OCI-LY7 (cell line): ENCODE measurements around the gene OR10K1. TPM values are rescaled to one million over a fixed set of nuclear protein-coding genes. Genes with fewer than 3 reads are reported as not detected.

ENCODE experiments used
- BruUV-seq: library from RNA; stranded (reverse); fragments of 400-500 nt; replicated peaks from 2 replicates; lab custom pipeline; 2021; lab: Mats Ljungman, UMichigan
- CTCF ChIA-PET: fragments of 300-600 bp; sonication (Branson Sonifier 250); formaldehyde crosslinking; loops from one replicate; lab custom pipeline; 2022; ENCODE audit warnings: antibody characterized with exemption; ENCODE audit not compliant: unreplicated experiment; lab: Charles Lee
- POLR2A ChIA-PET: fragments of 300-600 bp; sonication (Branson Sonifier 250); formaldehyde crosslinking; loops from one replicate; lab custom pipeline; 2022; ENCODE audit warnings: antibody characterized with exemption; lab: Charles Lee
- DNase-seq: peaks from one replicate; pipeline ENCODE4 v3.0.0-alpha.2; 2015; ENCODE audit warnings: low spot score
- H2AFZ ChIP-seq: fragments of 200-600 bp; sonication (generic), shearing (Covaris generic); 2 replicates; pipeline ENCODE4 v1.6.1; 2014; ENCODE audit warnings: mild to moderate bottlenecking, antibody characterized with exemption, low read length, moderate library complexity
- H3K27ac ChIP-seq: fragments of 200-600 bp; sonication (generic); 2 replicates; pipeline ENCODE4 v1.5.1; 2014; ENCODE audit warnings: mixed run types, low read depth, mild to moderate bottlenecking, moderate library complexity, low read length, inconsistent platforms; ENCODE audit not compliant: poor library complexity, severe bottlenecking
- H3K36me3 ChIP-seq: fragments of 200-600 bp; sonication (generic); 2 replicates; pipeline ENCODE4 v1.6.1; 2014; ENCODE audit warnings: mild to moderate bottlenecking, antibody characterized with exemption, low read length, moderate library complexity, mixed read lengths; ENCODE audit not compliant: insufficient read depth
- H3K4me1 ChIP-seq: fragments of 200-600 bp; sonication (generic); 2 replicates; pipeline ENCODE4 v1.5.1; 2014; ENCODE audit warnings: mild to moderate bottlenecking, low read length; ENCODE audit not compliant: insufficient read depth, poor library complexity, severe bottlenecking
- H3K4me2 ChIP-seq: fragments of 200-600 bp; sonication (generic); 2 replicates; pipeline ENCODE4 v1.6.1; 2014; ENCODE audit warnings: mild to moderate bottlenecking, low read length
- H3K4me3 ChIP-seq: fragments of 200-600 bp; sonication (generic); 2 replicates; pipeline ENCODE4 v1.5.1; 2014; ENCODE audit warnings: mild to moderate bottlenecking, low read depth, low read length; ENCODE audit not compliant: poor library complexity, severe bottlenecking
- H3K79me2 ChIP-seq: fragments of 200-600 bp; sonication (generic); 2 replicates; pipeline ENCODE4 v1.6.1; 2016; ENCODE audit warnings: low read depth, mild to moderate bottlenecking, low read length, moderate library complexity, mixed read lengths; ENCODE audit not compliant: insufficient read depth
- H3K9me2 ChIP-seq: fragments of 200-600 bp; sonication (generic); 2 replicates; pipeline ENCODE4 v1.6.1; 2016; ENCODE audit warnings: mild to moderate bottlenecking, low read length, mixed read lengths; ENCODE audit not compliant: insufficient read depth
- H3K9me3 ChIP-seq: fragments of 200-600 bp; sonication (generic); 2 replicates; pipeline ENCODE4 v1.6.1; 2014; ENCODE audit warnings: mild to moderate bottlenecking, mixed run types, low read length, mixed read lengths
- H4K20me1 ChIP-seq: fragments of 200-600 bp; sonication (generic); 2 replicates; pipeline ENCODE4 v1.6.1; 2014; ENCODE audit warnings: mild to moderate bottlenecking, antibody characterized with exemption, low read length, moderate library complexity, mixed read lengths; ENCODE audit not compliant: insufficient read depth
- CTCF ChIP-seq: fragments of 200-600 bp; sonication (generic); conservative IDR thresholded peaks from 2 replicates; pipeline ENCODE4 v1.5.1; 2014; ENCODE audit warnings: mild to moderate bottlenecking, antibody characterized with exemption, low read length, moderate library complexity, mixed read lengths
- EZH2phosphoT487 ChIP-seq: fragments of 200-600 bp; sonication (generic); IDR thresholded peaks from 2 replicates; pipeline ENCODE4 v1.6.1; 2018; ENCODE audit warnings: low read depth, borderline replicate concordance, mild to moderate bottlenecking, mixed run types, antibody characterized with exemption, low read length, moderate library complexity, mixed read lengths
- intact Hi-C: fragments of 100-400 bp; cut with micrococcal nuclease; formaldehyde crosslinking; loops from one replicate; pipeline ENCODE4 v1.10.0; 2022; ENCODE audit not compliant: unreplicated experiment
- total RNA-seq, 2 experiments: library from RNA; depleted of rRNA in 1 of 2; stranded (reverse); fragments of >200 nt in 1 of 2; shearing (Covaris generic) in 1 of 2; gene quantifications; 2 replicates each; pipeline ENCODE4 v1.2.3, GENCODE V29; 2014 to 2022

Gene OR10K1
- total RNA-seq, 2 experiments from 2014 or later: not detected

- no peaks in the 10 kb centered on the region for H3K36me3 ChIP-seq
- H3K27ac ChIP-seq: no peak overlapping the region
- no peak overlapping the region for H3K4me3 ChIP-seq
- no peaks in the 10 kb centered on the region for H3K79me2 ChIP-seq
- TF ChIP-seq EZH2phosphoT487 (no peak), CTCF (no peak)
- ChIA-PET CTCF (no interaction called here), POLR2A (no interaction called here)
- no TSS peak for BruUV-seq
- H3K4me1 ChIP-seq: no peaks in the 10 kb centered on the region
- H3K9me2 ChIP-seq: no peaks in the 10 kb centered on the region
- intact Hi-C loops: no loop called here
- H4K20me1 ChIP-seq: no peaks in the 10 kb centered on the region
- no peak overlapping the region for H3K4me2 ChIP-seq
- DNase-seq: no peak
- no peaks in the 10 kb centered on the region for H3K9me3 ChIP-seq
- H2AFZ ChIP-seq: no peak overlapping the region
Observed at GRCh38 chr1:158445376-158445775, 16.3 kb upstream of the OR10K1 start.

GRCh38 chr1:158454537-158454936 is 7.1 kb upstream of the OR10K1 start:
- no peak overlapping the region for H3K4me3 ChIP-seq
- POLR2A ChIA-PET: no interaction called here
- H4K20me1 ChIP-seq: no peaks in the 10 kb centered on the region
- H3K36me3 ChIP-seq: no peaks in the 10 kb centered on the region
- H2AFZ ChIP-seq: no peak overlapping the region
- no peaks in the 10 kb centered on the region; the same call in 1 of the 2 replicates for H3K9me3 ChIP-seq
- H3K79me2 ChIP-seq: no peaks in the 10 kb centered on the region
- intact Hi-C loops: no loop called here
- no peaks in the 10 kb centered on the region for H3K9me2 ChIP-seq
- H3K4me1 ChIP-seq: no peaks in the 10 kb centered on the region
- no peak overlapping the region for H3K27ac ChIP-seq
- no peak for TF ChIP-seq EZH2phosphoT487
- no peak for TF ChIP-seq CTCF
- CTCF ChIA-PET: no interaction called here
- no peak overlapping the region for H3K4me2 ChIP-seq
- no peak for DNase-seq
- BruUV-seq: no TSS peak

GRCh38 chr1:158457246-158457645 is 4.4 kb upstream of the OR10K1 start:
- Histone ChIP-seq H3K4me1 (no peaks in the 10 kb centered on the region), H3K79me2 (no peaks in the 10 kb centered on the region), H3K36me3 (no peaks in the 10 kb centered on the region), H3K4me2 (no peak overlapping the region), H3K4me3 (no peak overlapping the region), H3K27ac (no peak overlapping the region), H4K20me1 (no peaks in the 10 kb centered on the region), H3K9me2 (no peaks in the 10 kb centered on the region), H3K9me3 (no peaks in the 10 kb centered on the region), H2AFZ (no peak overlapping the region)
- TF ChIP-seq CTCF: no peak
- TF ChIP-seq EZH2phosphoT487: no peak
- intact Hi-C loops: no loop called here
- POLR2A ChIA-PET: no interaction called here
- CTCF ChIA-PET: no interaction called here
- BruUV-seq: no TSS peak
- DNase-seq: no peak
